Activated T-helper 1 cell treated with anti-CD3 and anti-CD28 coated beads, Interleukin-12 subunit alpha, Interleukin-12 subunit beta, Interleukin-2, Interleukin-4 antibody, amounts not matched to agents 30 ng/mL and 10 ng/mL and 1 ng/mL, durations not matched to agents 14 hours and 24 hours and 36 hours (primary cell): ENCODE results near the gene SOX3. TPM values are rescaled to one million over a fixed set of nuclear protein-coding genes. Genes with fewer than 3 reads are reported as not detected.

Experiments
- DNase-seq: peaks from one replicate; pipeline ENCODE4 v3.0.0; 2021; ENCODE audit warnings: low spot score
- H3K27ac Mint-ChIP-seq: one replicate; pipeline ENCODE4 v1.8.0; 2021; ENCODE audit warnings: mild to moderate bottlenecking, mixed read lengths
- H3K27me3 Mint-ChIP-seq: one replicate; pipeline ENCODE4 v1.8.0; 2022; ENCODE audit warnings: mild to moderate bottlenecking, moderate library complexity, mixed read lengths; ENCODE audit not compliant: insufficient read depth
- H3K36me3 Mint-ChIP-seq: one replicate; pipeline ENCODE4 v1.8.0; 2021; ENCODE audit warnings: low read depth, mixed read lengths
- H3K4me1 Mint-ChIP-seq: one replicate; pipeline ENCODE4 v1.8.0; 2021; ENCODE audit warnings: low read depth, mixed read lengths
- H3K4me3 Mint-ChIP-seq: one replicate; pipeline ENCODE4 v1.8.0; 2021; ENCODE audit warnings: mild to moderate bottlenecking, moderate library complexity, mixed read lengths
- H3K9me3 Mint-ChIP-seq: one replicate; pipeline ENCODE4 v1.8.0; 2021; ENCODE audit warnings: mixed read lengths
- intact Hi-C: fragments of 100-400 bp; cut with micrococcal nuclease; formaldehyde crosslinking; loops from one replicate; pipeline ENCODE4 v1.15.1; 2024
- total RNA-seq: library from RNA; stranded (reverse); gene quantifications from 2 replicates; pipeline ENCODE4 v1.2.3, GENCODE V29; 2022

The SOX3 gene
- total RNA-seq, 1 donor from 2014 or later, result not detected

- Mint-ChIP-seq H3K4me1 (no peaks in the 10 kb centered on the region), H3K4me3 (no peak overlapping the region), H3K27ac (no peak overlapping the region), H3K9me3 (peaks cover 5% of the 10 kb centered on the region), H3K27me3 (no peaks in the 10 kb centered on the region), H3K36me3 (no peaks in the 10 kb centered on the region)
- no peak for DNase-seq
- intact Hi-C loops, result no loop called here
These were observed 29.8 kb downstream of the SOX3 start for GRCh38 chrX:140475025-140475424.

- Mint-ChIP-seq H3K4me1 (no peaks in the 10 kb centered on the region), H3K4me3 (no peak overlapping the region), H3K27me3 (no peaks in the 10 kb centered on the region), H3K27ac (no peak overlapping the region), H3K36me3 (no peaks in the 10 kb centered on the region), H3K9me3 (no peaks in the 10 kb centered on the region)
- intact Hi-C loops, result no loop called here
- DNase-seq, result no peak
These were observed 37.7 kb downstream of the SOX3 start for GRCh38 chrX:140467211-140467610.

Other genes starting within 250 kb of the SOX3 start
- 3.3 and 4.1 TPM in 2 replicates for gene LINC00632, start 204.7 kb upstream of the SOX3 start, total RNA-seq